Gastroesophageal sphincter (tissue), 4 donors: Measurements from ENCODE around the gene XKR7. TPM values are rescaled to one million over a fixed set of nuclear protein-coding genes. Genes with fewer than 3 reads are reported as not detected.

ENCODE experiments used
- ATAC-seq: fragments of 150-250 bp; one replicate; pipeline ENCODE4 v1.9.1; 2016; ENCODE audit warnings: mild to moderate bottlenecking, moderate library complexity
- H3K27ac ChIP-seq, 4 donors: fragments of 200-600 bp; sonication (generic) in 3 of 4; 1 replicate in 3 of 4; 2 replicates in 1 of 4; pipeline ENCODE4 v1.5.1; 2016 to 2019
- H3K27me3 ChIP-seq: fragments of 200-600 bp; sonication (generic); one replicate; pipeline ENCODE4 v1.5.1; 2019
- H3K36me3 ChIP-seq, 2 donors: fragments of 200-600 bp; sonication (generic); one replicate each; pipeline ENCODE4 v1.5.1; 2019; ENCODE audit warnings: control low read depth in 1 of 2
- H3K4me1 ChIP-seq, 3 donors: fragments of 200-600 bp; sonication (generic); 1 replicate in 2 of 3; 2 replicates in 1 of 3; pipeline ENCODE4 v1.5.1; 2016 to 2019; ENCODE audit warnings: control low read depth in 2 of 3
- H3K4me3 ChIP-seq, 2 donors: fragments of 200-600 bp; sonication (generic); one replicate each; pipeline ENCODE4 v1.5.1; 2019; ENCODE audit warnings: mild to moderate bottlenecking in 1 of 2, moderate library complexity in 1 of 2
- H3K9me3 ChIP-seq, 3 donors: fragments of 200-600 bp; sonication (generic); one replicate each; pipeline ENCODE4 v1.5.1; 2017 to 2019; ENCODE audit warnings: control low read depth in 2 of 3
- CTCF ChIP-seq, 4 experiments: fragments of 200-600 bp in 2 of 4; fragments of 450-650 bp in 2 of 4; sonication (generic) in 1 of 4; IDR thresholded peaks; one replicate each; pipeline ENCODE4 v1.5.1; 2017 to 2019; ENCODE audit warnings: antibody characterized with exemption in 4 of 4, mild to moderate bottlenecking in 2 of 4, moderate library complexity in 2 of 4
- EP300 ChIP-seq: sonication (generic); formaldehyde crosslinking; IDR thresholded peaks from one replicate; pipeline ENCODE4 v1.6.1; 2017; ENCODE audit warnings: antibody characterized with exemption, mild to moderate bottlenecking
- POLR2A ChIP-seq, 2 donors: fragments of 450-650 bp; IDR thresholded peaks; one replicate each; pipeline ENCODE4 v1.6.1; 2017; ENCODE audit warnings: antibody characterized with exemption in 2 of 2, mild to moderate bottlenecking in 2 of 2, moderate library complexity in 1 of 2
- POLR2AphosphoS5 ChIP-seq: sonication (generic); formaldehyde crosslinking; IDR thresholded peaks from one replicate; pipeline ENCODE4 v1.6.1; 2017; ENCODE audit warnings: antibody characterized with exemption
- WGBS, 2 donors: methylation state at CpG; one replicate each; pipeline ENCODE4 v1.1.5; 2018; ENCODE audit warnings: low coverage in 1 of 2; 5-methylcytosine and 5-hydroxymethylcytosine counted together
- total RNA-seq, 4 donors: library from RNA; depleted of rRNA; stranded (reverse); fragments of >200 nt; gene quantifications; one replicate each; pipeline ENCODE4 v1.1.0, GENCODE V29; 2016

The XKR7 gene
- total RNA-seq, 4 donors from 2014 or later = 0.04 to 0.07 TPM; not detected in 2

GRCh38 chr20:31974951-31975487 lies 7.1 kb downstream of the XKR7 start:
- Histone ChIP-seq H3K27me3 (peaks cover 79% of the 10 kb centered on the region), H3K4me1 (no peaks in the 10 kb centered on the region), H3K9me3 (no peaks in the 10 kb centered on the region), H3K27ac (no peak overlapping the region), H3K36me3 (no peaks in the 10 kb centered on the region), H3K4me3 (no peak overlapping the region)
- ATAC-seq = no peak
- TF ChIP-seq POLR2A (IDR thresholded peaks at IDR 0.05) (no peak), CTCF (IDR thresholded peaks at IDR 0.05) (no peak), EP300 (no peak), POLR2AphosphoS5 (no peak)
- WGBS, 2 donors = 0 to 21% methylated on average over 1 to 4 of the region's 10 CpGs

- no peak overlapping the region for H3K27ac ChIP-seq
- no peaks in the 10 kb centered on the region for H3K9me3 ChIP-seq
- H3K36me3 ChIP-seq = no peaks in the 10 kb centered on the region
- peaks cover 85% of the 10 kb centered on the region for H3K27me3 ChIP-seq
- TF ChIP-seq POLR2A (IDR thresholded peaks at IDR 0.05) (no peak), CTCF (IDR thresholded peaks at IDR 0.05) (no peak), POLR2AphosphoS5 (no peak), EP300 (no peak)
- H3K4me3 ChIP-seq = no peak overlapping the region
- WGBS, 2 donors = 82 to 92% methylated on average over 2 of the region's 2 CpGs
- no peak for ATAC-seq
- H3K4me1 ChIP-seq = no peaks in the 10 kb centered on the region
Observed at GRCh38 chr20:31975874-31976273, 7.9 kb downstream of the XKR7 start.

- WGBS, 2 donors = 91 to 100% methylated on average over 1 to 4 of the region's 4 CpGs
- no peaks in the 10 kb centered on the region for H3K36me3 ChIP-seq
- no peaks in the 10 kb centered on the region for H3K9me3 ChIP-seq
- no peaks in the 10 kb centered on the region for H3K4me1 ChIP-seq
- no peak for ATAC-seq
- TF ChIP-seq CTCF (IDR thresholded peaks at IDR 0.05) (no peak), POLR2AphosphoS5 (no peak), POLR2A (IDR thresholded peaks at IDR 0.05) (no peak), EP300 (no peak)
- H3K27ac ChIP-seq = no peak overlapping the region
- no peak overlapping the region for H3K4me3 ChIP-seq
- H3K27me3 ChIP-seq = peaks cover 88% of the 10 kb centered on the region
Observed at GRCh38 chr20:31977080-31977479, 9.1 kb downstream of the XKR7 start.

- TF ChIP-seq POLR2AphosphoS5 (no peak), EP300 (no peak), CTCF (IDR thresholded peaks at IDR 0.05) (no peak), POLR2A (IDR thresholded peaks at IDR 0.05) (no peak)
- Histone ChIP-seq H3K9me3 (no peaks in the 10 kb centered on the region), H3K27me3 (peaks cover 71% of the 10 kb centered on the region), H3K4me1 (no peaks in the 10 kb centered on the region), H3K4me3 (no peak overlapping the region), H3K36me3 (no peaks in the 10 kb centered on the region), H3K27ac (no peak overlapping the region)
- 0 to 30% methylated on average over 1 to 4 of the region's 6 CpGs for WGBS, 2 donors
- ATAC-seq = no peak
Observed at GRCh38 chr20:31979713-31980426, 11.9 kb downstream of the XKR7 start.

GRCh38 chr20:31981784-31982183 lies 13.8 kb downstream of the XKR7 start:
- Histone ChIP-seq H3K27ac (no peak overlapping the region), H3K27me3 (peaks cover 51% of the 10 kb centered on the region), H3K9me3 (no peaks in the 10 kb centered on the region), H3K4me3 (no peak overlapping the region), H3K36me3 (no peaks in the 10 kb centered on the region), H3K4me1 (no peaks in the 10 kb centered on the region)
- TF ChIP-seq EP300 = no peak
- TF ChIP-seq POLR2A (IDR thresholded peaks at IDR 0.05) = no peak
- TF ChIP-seq POLR2AphosphoS5 = no peak
- TF ChIP-seq CTCF (IDR thresholded peaks at IDR 0.05) = no peak
- ATAC-seq = no peak
- WGBS, 2 donors = 65 to 93% methylated on average over 2 of the region's 2 CpGs
